ENCODE measurements around the gene TNIK. TPM values are rescaled to one million over a fixed set of nuclear protein-coding genes. Genes with fewer than 3 reads are reported as not detected.

TNIK gene
- total RNA-seq, 1 experiment from 2014 or later = 7.0 TPM

- no peaks in the 10 kb centered on the region for H3K36me3 ChIP-seq (ENCODE audit: low read depth, low read length)
- H4K20me1 ChIP-seq (ENCODE audit: low read length) = no peaks in the 10 kb centered on the region
- intact Hi-C loops (cut with micrococcal nuclease) = no loop called here
- no peak overlapping the region for H3K9ac ChIP-seq (ENCODE audit: low read length)
- H3K79me2 ChIP-seq (ENCODE audit: low read length) = no peaks in the 10 kb centered on the region
- H3K27ac ChIP-seq (ENCODE audit: low read length) = no peak overlapping the region
- no peaks in the 10 kb centered on the region for H3K27me3 ChIP-seq (ENCODE audit: low read length)
- no peaks in the 10 kb centered on the region; the same call in 1 of the 2 replicates for H3K9me3 ChIP-seq (ENCODE audit: low read length)
- no peak overlapping the region for H3K4me2 ChIP-seq (ENCODE audit: low read length)
- H2AFZ ChIP-seq (ENCODE audit: low read length) = no peak overlapping the region
- no peaks in the 10 kb centered on the region for H3K4me1 ChIP-seq (ENCODE audit: insufficient read depth, low read length)
- ATAC-seq (no peak), DNase-seq (no peak)
- no TSS peak for BruUV-seq (replicated peaks)
- H3K4me3 ChIP-seq (ENCODE audit: low read length) = no peak overlapping the region
- no peaks in the 10 kb centered on the region for H3F3A ChIP-seq (ENCODE audit: low read length, unreplicated experiment)
- TF ChIP-seq CTCF (conservative IDR thresholded peaks at IDR 0.05; ENCODE audit: low read depth, low read length) (no peak), EZH2phosphoT487 (IDR thresholded peaks at IDR 0.05; ENCODE audit: borderline replicate concordance, low read length) (no peak), EZH2 (IDR thresholded peaks at IDR 0.05; ENCODE audit: low read length, unreplicated experiment) (no peak)
- no peaks in the 10 kb centered on the region for H3K9me2 ChIP-seq (replicated peaks; ENCODE audit: low read length)
- ChIA-PET POLR2A (ENCODE audit: unreplicated experiment) (no interaction called here), CTCF (no interaction called here)
Measured at GRCh38 chr3:171390051-171390941, 69.9 kb downstream of the TNIK start.

GRCh38 chr3:171389491-171389890 lies 70.7 kb downstream of the TNIK start:
- no peaks in the 10 kb centered on the region for H3K36me3 ChIP-seq (ENCODE audit: low read depth, low read length)
- TF ChIP-seq EZH2phosphoT487 (IDR thresholded peaks at IDR 0.05; ENCODE audit: borderline replicate concordance, low read length) (no peak), EZH2 (IDR thresholded peaks at IDR 0.05; ENCODE audit: low read length, unreplicated experiment) (no peak), CTCF (conservative IDR thresholded peaks at IDR 0.05; ENCODE audit: low read depth, low read length) (no peak)
- ChIA-PET CTCF (no interaction called here), POLR2A (ENCODE audit: unreplicated experiment) (no interaction called here)
- H4K20me1 ChIP-seq (ENCODE audit: low read length) = no peaks in the 10 kb centered on the region
- no peak overlapping the region for H3K4me2 ChIP-seq (ENCODE audit: low read length)
- H3K4me1 ChIP-seq (ENCODE audit: insufficient read depth, low read length) = peaks cover under 1% of the 10 kb centered on the region; the same call in 1 of the 2 replicates
- intact Hi-C loops (cut with micrococcal nuclease) = no loop called here
- no peak for DNase-seq
- H3K27me3 ChIP-seq (ENCODE audit: low read length) = no peaks in the 10 kb centered on the region
- H3F3A ChIP-seq (ENCODE audit: low read length, unreplicated experiment) = no peaks in the 10 kb centered on the region
- H2AFZ ChIP-seq (ENCODE audit: low read length) = no peak overlapping the region
- ATAC-seq = no peak
- H3K4me3 ChIP-seq (ENCODE audit: low read length) = no peak overlapping the region
- H3K27ac ChIP-seq (ENCODE audit: low read length) = no peak overlapping the region
- H3K9me3 ChIP-seq (ENCODE audit: low read length) = no peaks in the 10 kb centered on the region; the same call in 1 of the 2 replicates
- BruUV-seq (replicated peaks) = no TSS peak
- no peaks in the 10 kb centered on the region for H3K79me2 ChIP-seq (ENCODE audit: low read length)
- no peaks in the 10 kb centered on the region for H3K9me2 ChIP-seq (replicated peaks; ENCODE audit: low read length)
- H3K9ac ChIP-seq (ENCODE audit: low read length) = no peak overlapping the region

- no peaks in the 10 kb centered on the region for H3K79me2 ChIP-seq (ENCODE audit: low read length)
- H3K27me3 ChIP-seq (ENCODE audit: low read length) = no peaks in the 10 kb centered on the region
- H3K9ac ChIP-seq (ENCODE audit: low read length) = no peak overlapping the region
- no peak for ATAC-seq
- no peak overlapping the region for H3K4me3 ChIP-seq (ENCODE audit: low read length)
- no peak for DNase-seq
- no peak overlapping the region for H3K4me2 ChIP-seq (ENCODE audit: low read length)
- H3K36me3 ChIP-seq (ENCODE audit: low read depth, low read length) = no peaks in the 10 kb centered on the region
- peaks cover 3% of the 10 kb centered on the region; the same call in 1 of the 2 replicates for H3K4me1 ChIP-seq (ENCODE audit: insufficient read depth, low read length)
- CTCF ChIA-PET = no interaction called here
- no peaks in the 10 kb centered on the region; the same call in 1 of the 2 replicates for H3K9me3 ChIP-seq (ENCODE audit: low read length)
- no peak overlapping the region for H2AFZ ChIP-seq (ENCODE audit: low read length)
- POLR2A ChIA-PET (ENCODE audit: unreplicated experiment) = interaction anchor here (0.6 kb wide), 1 partner anchor 184 kb away, joined by 7 read pairs; no protein-coding TSS in a partner anchor
- no peaks in the 10 kb centered on the region for H4K20me1 ChIP-seq (ENCODE audit: low read length)
- no peaks in the 10 kb centered on the region for H3K9me2 ChIP-seq (replicated peaks; ENCODE audit: low read length)
- BruUV-seq (replicated peaks) = no TSS peak
- TF ChIP-seq CTCF (conservative IDR thresholded peaks at IDR 0.05; ENCODE audit: low read depth, low read length) = no peak
- no peak for TF ChIP-seq EZH2phosphoT487 (IDR thresholded peaks at IDR 0.05; ENCODE audit: borderline replicate concordance, low read length)
- TF ChIP-seq EZH2 (IDR thresholded peaks at IDR 0.05; ENCODE audit: low read length, unreplicated experiment) = no peak
- intact Hi-C loops (cut with micrococcal nuclease) = no loop called here
- H3K27ac ChIP-seq (ENCODE audit: low read length) = no peak overlapping the region
- H3F3A ChIP-seq (ENCODE audit: low read length, unreplicated experiment) = no peaks in the 10 kb centered on the region
Measured at GRCh38 chr3:171388527-171388926, 71.7 kb downstream of the TNIK start.
